Lower lobe of right lung (tissue), 2 donors: Measurements from ENCODE around the gene TLX1. TPM values are rescaled to one million over a fixed set of nuclear protein-coding genes. Genes with fewer than 3 reads are reported as not detected.

Experiments
- ATAC-seq, 2 donors: fragments of 200-7000 bp; cut with Tn5 transposase; one replicate each; pipeline ENCODE4 v1.9.1; 2020 to 2022; ENCODE audit warnings: mild to moderate bottlenecking in 2 of 2, moderate library complexity in 2 of 2
- DNase-seq: peaks from one replicate; pipeline ENCODE4 v3.0.0-alpha.2; 2020
- H3K27ac ChIP-seq: fragments of 200-600 bp; one replicate; pipeline ENCODE4 v1.8.0; 2022
- H3K27me3 ChIP-seq: fragments of 200-600 bp; one replicate; pipeline ENCODE4 v1.8.0; 2022; ENCODE audit warnings: low read depth
- H3K36me3 ChIP-seq: fragments of 200-600 bp; one replicate; pipeline ENCODE4 v1.8.0; 2022; ENCODE audit warnings: mild to moderate bottlenecking
- H3K4me1 ChIP-seq: fragments of 200-600 bp; one replicate; pipeline ENCODE4 v1.8.0; 2022
- H3K4me3 ChIP-seq: fragments of 200-600 bp; one replicate; pipeline ENCODE4 v1.8.0; 2022; ENCODE audit warnings: mild to moderate bottlenecking
- H3K9me3 ChIP-seq: fragments of 200-600 bp; one replicate; pipeline ENCODE4 v1.8.0; 2022
- intact Hi-C: fragments of 100-400 bp; cut with DNase I; formaldehyde crosslinking; loops from one replicate; pipeline ENCODE4 v1.11.0; 2022
- long read RNA-seq: library from polyadenylated mRNA; unstranded; transcript quantifications from one replicate; pipeline ENCODE4 v2.0.0, GENCODE V29; 2021
- total RNA-seq: library from RNA; stranded (reverse); fragmentation: NEBNext Ultra II Directional; extraction: Animal tissue kit (Norgen Biotek cat#: 25700); gene quantifications from one replicate; pipeline ENCODE4 v1.2.1, GENCODE V29; 2021
- TF ChIP-seq, protein P1 (sequence below): fragments of 200-600 bp; IDR thresholded peaks from one replicate; pipeline ENCODE4 v1.8.0; 2022; ENCODE audit warnings: antibody characterized with exemption, mild to moderate bottlenecking
- donor health status: DM: no; HTN: yes; CAD: no; lungs with severe emphysema.

TLX1 gene
- total RNA-seq = not detected
- long read RNA-seq = 0 reads

DNA sequence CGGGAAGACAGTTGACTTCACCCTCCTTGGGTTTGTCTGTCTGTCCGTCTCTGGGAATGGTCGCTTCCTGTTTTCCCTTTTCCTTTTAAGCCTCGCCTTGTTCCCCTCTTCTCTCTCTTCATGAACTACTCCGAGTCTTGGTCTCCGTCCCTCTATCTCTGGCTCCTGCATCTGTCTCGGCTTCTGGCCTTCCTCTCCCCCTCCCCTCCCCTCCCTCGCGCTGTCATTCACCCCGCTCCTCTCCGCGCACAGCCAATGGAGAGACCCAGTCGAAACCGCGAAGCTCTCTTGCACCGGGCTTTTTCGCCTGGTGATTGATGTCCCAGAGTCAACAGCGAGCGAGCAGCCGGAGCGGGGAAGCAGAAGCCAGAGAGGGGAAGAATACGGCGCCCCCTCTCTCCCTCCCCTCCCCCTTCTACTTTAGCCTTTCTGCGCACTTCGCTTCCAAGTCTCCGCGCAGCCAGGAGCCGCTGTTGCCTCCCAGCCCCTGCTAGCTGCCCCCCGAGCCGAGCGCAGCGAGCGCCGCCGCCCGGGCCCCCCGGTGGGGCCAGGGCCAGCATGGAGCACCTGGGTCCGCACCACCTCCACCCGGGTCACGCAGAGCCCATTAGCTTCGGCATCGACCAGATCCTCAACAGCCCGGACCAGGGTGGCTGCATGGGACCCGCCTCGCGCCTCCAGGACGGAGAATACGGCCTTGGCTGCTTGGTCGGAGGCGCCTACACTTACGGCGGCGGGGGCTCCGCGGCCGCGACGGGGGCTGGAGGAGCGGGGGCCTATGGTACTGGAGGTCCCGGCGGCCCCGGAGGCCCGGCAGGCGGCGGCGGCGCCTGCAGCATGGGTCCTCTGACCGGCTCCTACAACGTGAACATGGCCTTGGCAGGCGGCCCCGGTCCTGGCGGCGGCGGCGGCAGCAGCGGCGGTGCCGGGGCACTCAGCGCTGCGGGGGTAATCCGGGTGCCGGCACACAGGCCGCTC, at the start of gene TLX1:
TSS of gene TLX1 (plus strand) at position 317 of the 978 bp plus-strand sequence. CDS start at position 559, 242 bp downstream.
- Histone ChIP-seq H3K27me3 (peaks cover 100% of the 10 kb centered on the region), H3K4me1 (peaks cover 44% of the 10 kb centered on the region), H3K36me3 (no peaks in the 10 kb centered on the region), H3K4me3 (peak within 1 kb of the TSS; percentile 28), H3K27ac (no peak within 1 kb of the TSS), H3K9me3 (no peaks in the 10 kb centered on the region)
- intact Hi-C loops = no loop called here
- TF ChIP-seq, protein P1, sequence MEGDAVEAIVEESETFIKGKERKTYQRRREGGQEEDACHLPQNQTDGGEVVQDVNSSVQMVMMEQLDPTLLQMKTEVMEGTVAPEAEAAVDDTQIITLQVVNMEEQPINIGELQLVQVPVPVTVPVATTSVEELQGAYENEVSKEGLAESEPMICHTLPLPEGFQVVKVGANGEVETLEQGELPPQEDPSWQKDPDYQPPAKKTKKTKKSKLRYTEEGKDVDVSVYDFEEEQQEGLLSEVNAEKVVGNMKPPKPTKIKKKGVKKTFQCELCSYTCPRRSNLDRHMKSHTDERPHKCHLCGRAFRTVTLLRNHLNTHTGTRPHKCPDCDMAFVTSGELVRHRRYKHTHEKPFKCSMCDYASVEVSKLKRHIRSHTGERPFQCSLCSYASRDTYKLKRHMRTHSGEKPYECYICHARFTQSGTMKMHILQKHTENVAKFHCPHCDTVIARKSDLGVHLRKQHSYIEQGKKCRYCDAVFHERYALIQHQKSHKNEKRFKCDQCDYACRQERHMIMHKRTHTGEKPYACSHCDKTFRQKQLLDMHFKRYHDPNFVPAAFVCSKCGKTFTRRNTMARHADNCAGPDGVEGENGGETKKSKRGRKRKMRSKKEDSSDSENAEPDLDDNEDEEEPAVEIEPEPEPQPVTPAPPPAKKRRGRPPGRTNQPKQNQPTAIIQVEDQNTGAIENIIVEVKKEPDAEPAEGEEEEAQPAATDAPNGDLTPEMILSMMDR = no peak
- DNase-seq = no peak
- ATAC-seq = peak; percentile 46 to 58

DNA sequence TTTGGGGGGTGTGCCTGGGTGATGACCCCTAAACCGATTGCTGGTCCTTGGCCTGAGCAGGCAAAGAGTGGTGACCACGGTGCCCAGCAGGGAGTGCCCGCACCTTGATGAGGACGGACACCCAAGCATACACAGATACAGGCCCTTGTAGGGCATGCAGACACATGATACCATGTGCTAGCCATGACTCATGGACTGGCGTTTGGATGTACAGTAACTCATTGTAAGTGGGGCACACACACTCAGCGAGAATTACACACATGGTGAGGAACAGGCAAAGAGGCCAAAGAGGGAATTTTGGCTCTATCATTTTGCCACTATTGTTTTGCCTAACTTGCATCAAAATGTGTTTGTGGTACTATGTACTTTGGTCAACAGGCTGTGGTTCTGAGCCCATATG, 45.3 kb upstream of the TLX1 start:
- H3K27me3 ChIP-seq = peaks cover 77% of the 10 kb centered on the region
- no peaks in the 10 kb centered on the region for H3K36me3 ChIP-seq
- no peak overlapping the region for H3K27ac ChIP-seq
- intact Hi-C loops = no loop called here
- ATAC-seq = no peak
- TF ChIP-seq, protein P1 = no peak
- H3K4me1 ChIP-seq = no peaks in the 10 kb centered on the region
- H3K9me3 ChIP-seq = no peaks in the 10 kb centered on the region
- H3K4me3 ChIP-seq = no peak overlapping the region
- DNase-seq = no peak

DNA sequence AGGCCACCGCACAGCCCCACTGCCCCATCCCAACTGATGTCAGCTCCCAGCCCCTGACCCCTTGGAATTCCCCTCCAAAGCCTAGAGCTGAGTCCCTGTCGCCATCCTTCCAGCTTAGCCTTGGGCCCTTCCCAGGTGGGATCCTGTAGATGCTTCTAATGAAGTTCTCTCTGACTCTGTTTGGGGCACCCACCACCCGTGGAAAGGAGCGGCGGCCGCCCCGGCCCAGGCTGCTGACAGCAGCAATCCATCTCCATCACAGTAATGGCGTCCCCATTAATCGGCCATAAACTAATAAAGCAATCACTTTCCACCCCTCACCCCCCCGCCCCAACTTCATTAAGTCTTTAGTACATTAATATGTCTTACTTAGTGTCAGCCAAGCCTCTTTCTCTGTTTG, 43.7 kb upstream of the TLX1 start:
- ATAC-seq (no peak), DNase-seq (no peak)
- H3K27me3 ChIP-seq = peaks cover 80% of the 10 kb centered on the region
- H3K9me3 ChIP-seq = no peaks in the 10 kb centered on the region
- intact Hi-C loops = no loop called here
- no peak overlapping the region for H3K4me3 ChIP-seq
- no peaks in the 10 kb centered on the region for H3K36me3 ChIP-seq
- TF ChIP-seq, protein P1 = no peak
- no peaks in the 10 kb centered on the region for H3K4me1 ChIP-seq
- H3K27ac ChIP-seq = no peak overlapping the region

DNA sequence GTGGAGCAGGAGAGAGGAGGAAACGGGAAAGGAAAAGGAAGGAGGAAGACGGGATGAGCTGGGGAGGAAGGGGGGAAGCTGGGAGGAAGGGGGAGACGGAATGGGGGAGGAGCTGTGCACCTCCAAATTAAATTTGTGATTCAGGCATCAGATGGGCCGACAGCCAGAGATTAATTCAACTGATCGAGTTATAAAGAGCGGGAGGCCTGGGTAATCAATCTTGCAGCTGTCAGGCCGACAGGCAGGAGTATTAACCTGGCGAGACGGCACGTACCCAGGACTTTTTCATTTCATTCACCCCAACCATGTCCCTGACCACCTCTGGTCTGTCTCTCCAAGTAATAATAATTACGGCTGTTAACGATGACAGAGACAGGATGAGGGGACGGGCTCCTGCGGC, 43.1 kb upstream of the TLX1 start:
- intact Hi-C loops = no loop called here
- Histone ChIP-seq H3K4me3 (no peak overlapping the region), H3K9me3 (no peaks in the 10 kb centered on the region), H3K36me3 (no peaks in the 10 kb centered on the region), H3K27ac (no peak overlapping the region), H3K27me3 (peaks cover 82% of the 10 kb centered on the region), H3K4me1 (no peaks in the 10 kb centered on the region)
- TF ChIP-seq, protein P1 = no peak
- DNase-seq (no peak), ATAC-seq (no peak)

DNA sequence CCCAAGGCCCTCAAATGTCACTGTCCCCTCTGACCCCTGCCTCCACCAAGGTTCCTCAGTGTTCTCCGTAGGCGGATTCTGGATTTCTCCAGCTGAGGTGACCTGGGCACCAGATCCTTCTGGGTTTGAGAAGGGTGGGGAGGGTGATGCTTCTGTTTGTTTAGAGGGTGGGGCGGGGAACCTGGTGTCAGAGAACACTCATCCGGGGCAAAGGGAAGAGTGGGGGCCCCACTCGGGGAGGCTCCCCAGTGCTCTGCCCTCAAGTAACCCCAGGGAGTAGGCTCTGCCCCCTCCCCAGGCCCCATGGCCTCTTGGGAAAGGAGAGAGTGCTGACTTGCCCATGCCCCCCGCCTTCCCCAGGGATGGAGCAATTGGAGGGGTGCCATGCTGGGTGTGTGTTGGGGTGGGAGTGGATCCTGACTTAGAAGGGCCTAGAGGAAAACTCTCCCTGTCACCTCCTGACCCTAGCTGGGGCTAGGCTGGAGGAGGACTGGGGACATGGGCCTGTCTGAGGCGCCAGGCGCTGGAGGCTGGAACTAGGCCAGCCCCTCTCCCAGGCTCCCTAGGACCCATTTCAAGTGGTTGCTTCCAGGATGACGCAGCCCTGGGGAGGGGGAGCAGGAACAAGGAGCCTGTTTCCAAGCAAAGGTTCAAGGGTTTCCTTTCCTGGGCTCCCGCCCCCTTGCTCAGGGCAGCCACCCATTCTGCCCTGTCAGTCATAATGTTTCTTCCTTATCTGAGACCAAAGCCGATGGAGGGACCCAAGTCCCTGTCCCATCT, 41.4 kb upstream of the TLX1 start:
- ATAC-seq = no peak
- H3K9me3 ChIP-seq = no peaks in the 10 kb centered on the region
- no peak for DNase-seq
- intact Hi-C loops = no loop called here
- H3K27me3 ChIP-seq = peaks cover 84% of the 10 kb centered on the region
- no peak overlapping the region for H3K4me3 ChIP-seq
- H3K4me1 ChIP-seq = no peaks in the 10 kb centered on the region
- TF ChIP-seq, protein P1 = no peak
- H3K36me3 ChIP-seq = no peaks in the 10 kb centered on the region
- H3K27ac ChIP-seq = no peak overlapping the region
